Small intestine (tissue), 7 donors: ENCODE measurements around the gene SNUPN. TPM values are rescaled to one million over a fixed set of nuclear protein-coding genes. Genes with fewer than 3 reads are reported as not detected.
A peak's percentile ranks its signal among the peaks of the same experiment; 100 is the strongest.
"Not testable (repeated sequence)": the region's sequence is repeated elsewhere in the genome, so short reads cannot be mapped to it uniquely, and the experiment has no call there.

Source experiments
- DNase-seq, 2 donors: peaks; one replicate each; pipeline versions ENCODE4 v3.0.0 to v3.0.0-alpha.2; 2013
- FAIRE-seq: peaks from 2 replicates; lab custom pipeline; 2012; peaks lifted over from hg19 to GRCh38; lab: Jason Lieb, UNC
- H3K27ac ChIP-seq, 3 donors: one replicate each; pipeline ENCODE4 v1.5.1; 2013; ENCODE audit warnings: low read length in 2 of 3, mild to moderate bottlenecking in 2 of 3, control low read depth in 1 of 3, inconsistent platforms in 1 of 3, low read depth in 1 of 3, moderate library complexity in 1 of 3
- H3K27me3 ChIP-seq, 3 donors: one replicate each; pipeline ENCODE4 v1.6.1; 2013; ENCODE audit warnings: low read length in 3 of 3, inconsistent platforms in 1 of 3; ENCODE audit not compliant: control insufficient read depth in 3 of 3, insufficient read depth in 3 of 3
- H3K36me3 ChIP-seq, 3 donors: one replicate each; pipeline ENCODE4 v1.6.1; 2013; ENCODE audit warnings: low read length in 3 of 3, inconsistent platforms in 1 of 3, low read depth in 1 of 3, mild to moderate bottlenecking in 1 of 3, moderate library complexity in 1 of 3; ENCODE audit not compliant: control insufficient read depth in 3 of 3, insufficient read depth in 2 of 3
- H3K4me1 ChIP-seq, 3 donors: one replicate each; pipeline ENCODE4 v1.6.1; 2013; ENCODE audit warnings: low read length in 2 of 3, inconsistent platforms in 1 of 3, low read depth in 1 of 3, mild to moderate bottlenecking in 1 of 3, moderate library complexity in 1 of 3; ENCODE audit not compliant: control insufficient read depth in 3 of 3, insufficient read depth in 2 of 3
- H3K4me3 ChIP-seq, 3 donors: one replicate each; pipeline ENCODE4 v1.5.1; 2013; ENCODE audit warnings: low read length in 3 of 3, control low read depth in 1 of 3, inconsistent platforms in 1 of 3, low read depth in 1 of 3, mild to moderate bottlenecking in 1 of 3, moderate library complexity in 1 of 3
- H3K9me3 ChIP-seq, 2 donors: one replicate each; pipeline ENCODE4 v1.6.1; 2013; ENCODE audit warnings: low read depth in 1 of 2, low read length in 1 of 2; ENCODE audit not compliant: control insufficient read depth in 2 of 2, insufficient read depth in 1 of 2
- WGBS, 3 donors: extraction: QIAGEN DNeasy Blood & Tissue Kit; methylation state at CpG; one replicate each; pipeline ENCODE4 v1.1.7; 2013; 5-methylcytosine and 5-hydroxymethylcytosine counted together
- polyA plus RNA-seq, 4 donors: library from polyadenylated mRNA; stranded (reverse) in 3 of 4; unstranded in 1 of 4; fragments of 200-250 nt in 3 of 4; fragments of 120-200 nt in 1 of 4; gene quantifications; one replicate each; pipeline versions ENCODE4 v1.2.1 to v1.2.3, GENCODE V29; 2013
- donor health status: healthy with polysubstance abuse.
- donor health status: control.
- donor health status: control.
- donor health status: Bipolar disorder and iron deficiency.
- donor health status: healthy.

SNUPN gene
- polyA plus RNA-seq, 4 donors, result 19.5 to 24.6 (median 21.2) TPM

- peak overlapping the region in 1 of 3 donors; percentile 79 for H3K4me3 ChIP-seq
- peaks cover 4 to 10% (median 6%) of the 10 kb centered on the region in 3 donors for H3K4me1 ChIP-seq
- DNase-seq (no peak), FAIRE-seq (no peak)
- peak overlapping the region in 1 of 3 donors; percentile 68 for H3K27ac ChIP-seq
- WGBS, 3 donors, result 54 to 66% (median 65%) methylated on average over 4 of the region's 4 CpGs
- H3K36me3 ChIP-seq, result peaks cover 0 to 8% (median 0%) of the 10 kb centered on the region in 3 donors
- no peaks in the 10 kb centered on the region for H3K9me3 ChIP-seq
- H3K27me3 ChIP-seq, result no peaks in the 10 kb centered on the region
Observed at GRCh38 chr15:75637245-75638009, 11.9 kb upstream of the SNUPN start.

DNA sequence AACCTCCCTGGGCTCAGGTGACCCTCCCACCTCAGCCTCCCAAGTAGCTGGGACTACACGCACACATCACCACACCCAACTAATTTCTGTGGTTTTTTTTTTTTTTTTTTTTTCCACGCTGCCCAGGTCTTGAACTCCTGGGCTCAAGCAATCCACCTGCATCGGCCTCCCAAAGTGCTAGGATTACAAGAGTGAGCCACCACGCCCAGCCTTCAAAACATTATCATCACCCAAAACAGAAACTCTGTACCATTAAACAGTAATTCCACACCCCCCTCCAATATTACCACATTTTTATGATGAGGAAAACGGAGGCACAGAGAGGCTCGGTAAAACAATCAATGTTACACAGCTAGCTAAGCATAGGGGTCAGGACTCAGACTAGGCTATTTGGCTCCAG, 10.5 kb upstream of the SNUPN start:
- Histone ChIP-seq H3K27ac (no peak overlapping the region), H3K4me1 (peaks cover 4 to 7% (median 6%) of the 10 kb centered on the region in 3 donors), H3K36me3 (peaks cover 0 to 8% (median 0%) of the 10 kb centered on the region in 3 donors), H3K9me3 (no peaks in the 10 kb centered on the region), H3K27me3 (no peaks in the 10 kb centered on the region), H3K4me3 (no peak overlapping the region)
- FAIRE-seq (no peak), DNase-seq (no peak)
- 50 to 70% (median 60%) methylated on average over 6 of the region's 6 CpGs for WGBS, 3 donors

DNA sequence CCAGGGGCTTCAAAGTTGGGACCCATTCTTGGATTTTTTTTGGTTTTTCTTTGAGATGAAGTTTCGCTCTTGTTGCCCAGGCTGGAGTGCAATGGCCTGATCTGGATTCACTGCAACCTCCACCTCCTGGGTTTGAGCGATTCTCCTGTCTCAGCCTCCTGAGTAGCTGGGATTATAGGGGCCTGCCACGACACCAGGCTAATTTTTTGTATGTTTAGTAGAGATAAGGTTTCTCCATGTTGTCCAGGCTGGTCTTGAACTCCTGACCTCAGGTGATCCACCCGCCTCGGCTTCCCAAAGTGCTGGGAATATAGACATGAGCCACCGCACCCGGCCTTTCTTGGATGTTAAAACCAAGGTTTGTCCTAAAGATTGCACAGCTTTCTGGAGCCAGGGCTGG, 8.4 kb upstream of the SNUPN start:
- not testable (repeated sequence) for H3K36me3 ChIP-seq, H3K9me3 ChIP-seq, H3K27ac ChIP-seq, H3K4me3 ChIP-seq, FAIRE-seq, H3K4me1 ChIP-seq, H3K27me3 ChIP-seq, DNase-seq
- WGBS, 3 donors, result 89 to 91% (median 91%) methylated on average over 7 of the region's 7 CpGs

DNA sequence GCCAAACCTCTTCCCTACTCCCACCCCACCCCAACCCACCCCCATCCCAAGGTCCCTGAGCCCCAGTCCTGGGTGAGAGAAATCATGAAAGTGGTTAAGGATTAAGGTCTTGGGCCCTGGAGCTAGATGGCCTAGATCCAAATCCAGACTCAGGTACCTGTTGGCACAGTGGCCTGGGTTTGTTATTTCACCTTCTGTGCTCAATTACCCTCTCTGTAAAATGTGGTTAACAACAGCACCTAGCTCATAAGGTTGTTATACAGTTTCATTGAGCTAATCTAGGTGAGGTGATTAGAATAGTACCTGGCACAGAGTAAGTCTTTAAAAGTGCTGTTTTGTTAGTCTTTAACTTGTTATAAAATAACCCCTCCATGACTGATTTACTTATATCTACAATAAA, 6.4 kb upstream of the SNUPN start:
- Histone ChIP-seq H3K27ac (no peak overlapping the region), H3K36me3 (peaks cover 0 to 3% (median 0%) of the 10 kb centered on the region in 3 donors), H3K27me3 (no peaks in the 10 kb centered on the region), H3K9me3 (no peaks in the 10 kb centered on the region), H3K4me3 (no peak overlapping the region), H3K4me1 (peaks cover 0 to under 1% (median 0%) of the 10 kb centered on the region in 3 donors)
- DNase-seq, result no peak
- FAIRE-seq, result no peak

GRCh38 chr15:75622505-75622904, 3.0 kb downstream of the SNUPN start:
- FAIRE-seq (no peak), DNase-seq (no peak)
- Histone ChIP-seq H3K9me3 (no peaks in the 10 kb centered on the region), H3K4me1 (peaks cover 0 to 7% (median 0%) of the 10 kb centered on the region in 3 donors), H3K36me3 (peaks cover under 1 to 24% (median 10%) of the 10 kb centered on the region in 3 donors), H3K27ac (peak overlapping the region in 1 of 3 donors; percentile 24), H3K27me3 (no peaks in the 10 kb centered on the region), H3K4me3 (no peak overlapping the region)
- WGBS, 3 donors, result 69 to 75% (median 70%) methylated on average over 2 of the region's 2 CpGs

- peaks cover 0 to under 1% (median 0%) of the 10 kb centered on the region in 3 donors for H3K4me1 ChIP-seq
- peaks cover 7 to 37% (median 18%) of the 10 kb centered on the region in 3 donors for H3K36me3 ChIP-seq
- no peak overlapping the region for H3K4me3 ChIP-seq
- no peak for FAIRE-seq
- DNase-seq, result peak in 1 of 2 donors; percentile 37
- no peaks in the 10 kb centered on the region for H3K27me3 ChIP-seq
- 51 to 60% (median 59%) methylated on average over 7 of the region's 7 CpGs for WGBS, 3 donors
- H3K27ac ChIP-seq, result peak overlapping the region in 2 of 3 donors; percentile 13 to 78
- H3K9me3 ChIP-seq, result no peaks in the 10 kb centered on the region
Observed at GRCh38 chr15:75620841-75621391, 4.6 kb downstream of the SNUPN start.

- Histone ChIP-seq H3K27ac (peak overlapping the region in 1 of 3 donors; percentile 56), H3K4me1 (no peaks in the 10 kb centered on the region), H3K27me3 (no peaks in the 10 kb centered on the region), H3K36me3 (peaks cover 7 to 39% (median 20%) of the 10 kb centered on the region in 3 donors), H3K4me3 (no peak overlapping the region), H3K9me3 (no peaks in the 10 kb centered on the region)
- DNase-seq (no peak), FAIRE-seq (no peak)
- 34 to 60% (median 58%) methylated on average over 4 of the region's 4 CpGs for WGBS, 3 donors
Observed at GRCh38 chr15:75620058-75620820, 5.3 kb downstream of the SNUPN start.

DNA sequence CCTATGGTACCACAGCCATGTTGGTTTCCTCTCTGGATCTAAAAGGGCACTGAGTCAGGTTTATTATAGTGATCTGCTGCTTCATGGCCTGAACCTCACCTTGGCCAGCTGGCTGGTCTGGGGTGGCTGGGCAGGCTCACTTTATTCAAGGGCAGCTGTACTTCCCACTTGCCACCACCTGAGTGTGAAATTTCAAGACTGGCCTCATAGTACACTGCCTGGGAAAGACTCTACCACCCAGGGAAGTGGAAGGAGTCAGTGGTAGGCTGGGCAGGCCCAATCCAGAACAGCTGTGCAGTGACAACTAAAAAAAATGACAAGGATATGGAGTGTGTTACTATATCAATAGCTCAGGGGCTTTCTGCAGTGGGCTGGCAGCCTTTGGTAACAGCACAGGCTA, 8.8 kb downstream of the SNUPN start:
- H3K4me1 ChIP-seq, result no peaks in the 10 kb centered on the region
- H3K27me3 ChIP-seq, result no peaks in the 10 kb centered on the region
- FAIRE-seq, result no peak
- peaks cover 7 to 53% (median 25%) of the 10 kb centered on the region in 3 donors for H3K36me3 ChIP-seq
- H3K9me3 ChIP-seq, result no peaks in the 10 kb centered on the region
- DNase-seq, result no peak
- no peak overlapping the region for H3K4me3 ChIP-seq
- no peak overlapping the region for H3K27ac ChIP-seq
